HepG2 (cell line): ENCODE results near the gene SMARCD1. TPM values are rescaled to one million over a fixed set of nuclear protein-coding genes. Genes with fewer than 3 reads are reported as not detected.

ENCODE experiments used
- ATF6 ChIP-seq: sonication (generic); formaldehyde crosslinking; conservative IDR thresholded peaks from 2 replicates; pipeline ENCODE4 v1.4.0; 2020; ENCODE audit warnings: missing genetic modification reagents
- ATF7 ChIP-seq, 2 experiments: fragments of 450-650 bp in 1 of 2; sonication (generic) in 1 of 2; formaldehyde crosslinking in 1 of 2; IDR thresholded peaks; 2 replicates each; pipeline versions ENCODE4 v1.4.0 to v1.6.1; 2016 to 2020; ENCODE audit warnings: antibody characterized with exemption in 1 of 2, mild to moderate bottlenecking in 1 of 2, missing genetic modification reagents in 1 of 2
- CCDC6 ChIP-seq: sonication (generic); formaldehyde crosslinking; IDR thresholded peaks from 2 replicates; pipeline ENCODE4 v1.8.1; 2022; ENCODE audit warnings: mild to moderate bottlenecking, missing genetic modification reagents, moderate library complexity
- DNMT3B ChIP-seq: conservative IDR thresholded peaks from 2 replicates; pipeline ENCODE4 v1.6.1; 2016; ENCODE audit warnings: missing biosample characterization, control low read depth
- DR1 ChIP-seq: sonication (generic); formaldehyde crosslinking; IDR thresholded peaks from 2 replicates; pipeline ENCODE4 v1.8.0; 2021; ENCODE audit warnings: mild to moderate bottlenecking, missing genetic modification reagents, inconsistent platforms
- HOXA9 ChIP-seq: sonication (generic); formaldehyde crosslinking; IDR thresholded peaks from 2 replicates; pipeline ENCODE4 v1.8.1; 2022; ENCODE audit warnings: missing genetic modification reagents, mild to moderate bottlenecking, moderate library complexity, borderline replicate concordance
- MAX ChIP-seq: IDR thresholded peaks from 2 replicates; pipeline ENCODE4 v1.6.1; 2012; ENCODE audit warnings: inconsistent platforms
- MLXIP ChIP-seq: sonication (generic); formaldehyde crosslinking; IDR thresholded peaks from 2 replicates; pipeline ENCODE4 v1.9.0; 2021; ENCODE audit warnings: missing genetic modification reagents, borderline replicate concordance
- NFATC3 ChIP-seq: sonication (generic); formaldehyde crosslinking; IDR thresholded peaks from 2 replicates; pipeline ENCODE4 v1.5.1; 2020; ENCODE audit warnings: mild to moderate bottlenecking, missing genetic modification reagents
- NFE2 ChIP-seq: sonication (generic); formaldehyde crosslinking; IDR thresholded peaks from 2 replicates; pipeline ENCODE4 v1.4.0; 2020; ENCODE audit warnings: missing genetic modification reagents
- SMAD1 ChIP-seq: sonication (generic); formaldehyde crosslinking; IDR thresholded peaks from 2 replicates; pipeline ENCODE4 v1.4.0; 2020; ENCODE audit warnings: missing genetic modification reagents, low read depth, mild to moderate bottlenecking, borderline replicate concordance
- U2AF1 ChIP-seq: fragments of 200-400 bp; formaldehyde crosslinking; optimal IDR thresholded peaks from 2 replicates; pipeline ENCODE3; 2017; ENCODE audit warnings: mild to moderate bottlenecking, low read depth, low read length
- ZNF253 ChIP-seq: sonication (generic); formaldehyde crosslinking; IDR thresholded peaks from 2 replicates; pipeline ENCODE4 v1.8.0; 2022; ENCODE audit warnings: mild to moderate bottlenecking, missing genetic modification reagents, borderline replicate concordance
- ZNF256 ChIP-seq: sonication (generic); formaldehyde crosslinking; conservative IDR thresholded peaks from 2 replicates; pipeline ENCODE4 v1.4.0; 2020; ENCODE audit warnings: missing genetic modification reagents
- ZNF274 ChIP-seq: sonication (generic); formaldehyde crosslinking; IDR thresholded peaks from 2 replicates; pipeline ENCODE4 v1.5.1; 2020; ENCODE audit warnings: mild to moderate bottlenecking, missing genetic modification reagents
- ZNF432 ChIP-seq: sonication (generic); formaldehyde crosslinking; IDR thresholded peaks from 2 replicates; pipeline ENCODE4 v1.5.0; 2020; ENCODE audit warnings: missing genetic modification reagents, mild to moderate bottlenecking, borderline replicate concordance
- ZNF703 ChIP-seq: sonication (generic); formaldehyde crosslinking; IDR thresholded peaks from 2 replicates; pipeline ENCODE4 v1.5.1; 2020; ENCODE audit warnings: missing genetic modification reagents, mild to moderate bottlenecking, moderate library complexity, borderline replicate concordance
- polyA plus RNA-seq, 8 experiments: library from polyadenylated mRNA; depleted of rRNA in 3 of 8; stranded (reverse) in 7 of 8; unstranded in 1 of 8; fragments of >200 nt; fragmentation: Illumina TruSeq in 4 of 8; extraction: Trizol in 4 of 8; gene quantifications; 2 replicates each; pipeline versions ENCODE4 v1.2.1 to v1.2.3, GENCODE V29; 2011 to 2016; ENCODE audit warnings: low read depth in 4 of 8, missing spikeins in 1 of 8, mixed read lengths in 1 of 8; ENCODE audit not compliant: insufficient read depth in 1 of 8
- total RNA-seq, 5 experiments: library from RNA; depleted of rRNA; stranded (reverse); fragments of >200 nt; fragmentation: Illumina TruSeq; extraction: Trizol; gene quantifications; 2 replicates each; pipeline ENCODE4 v1.2.3, GENCODE V29; 2016; ENCODE audit warnings: low read depth in 1 of 5
- TF ChIP-seq, protein P1 (sequence below): fragments of 450-650 bp; IDR thresholded peaks from 2 replicates; pipeline ENCODE4 v1.6.1; 2017; ENCODE audit warnings: mild to moderate bottlenecking
- TF ChIP-seq, protein P2 (sequence below): sonication (generic); formaldehyde crosslinking; IDR thresholded peaks from 2 replicates; pipeline ENCODE4 v1.4.0; 2020; ENCODE audit warnings: missing genetic modification reagents, mild to moderate bottlenecking, borderline replicate concordance

Gene SMARCD1
- total and polyA plus RNA-seq, 2 of the 13 experiments (the other 11 are each of a cell fraction or from before 2014, with no cell fraction given): 51.7 to 54.6 TPM

DNA sequence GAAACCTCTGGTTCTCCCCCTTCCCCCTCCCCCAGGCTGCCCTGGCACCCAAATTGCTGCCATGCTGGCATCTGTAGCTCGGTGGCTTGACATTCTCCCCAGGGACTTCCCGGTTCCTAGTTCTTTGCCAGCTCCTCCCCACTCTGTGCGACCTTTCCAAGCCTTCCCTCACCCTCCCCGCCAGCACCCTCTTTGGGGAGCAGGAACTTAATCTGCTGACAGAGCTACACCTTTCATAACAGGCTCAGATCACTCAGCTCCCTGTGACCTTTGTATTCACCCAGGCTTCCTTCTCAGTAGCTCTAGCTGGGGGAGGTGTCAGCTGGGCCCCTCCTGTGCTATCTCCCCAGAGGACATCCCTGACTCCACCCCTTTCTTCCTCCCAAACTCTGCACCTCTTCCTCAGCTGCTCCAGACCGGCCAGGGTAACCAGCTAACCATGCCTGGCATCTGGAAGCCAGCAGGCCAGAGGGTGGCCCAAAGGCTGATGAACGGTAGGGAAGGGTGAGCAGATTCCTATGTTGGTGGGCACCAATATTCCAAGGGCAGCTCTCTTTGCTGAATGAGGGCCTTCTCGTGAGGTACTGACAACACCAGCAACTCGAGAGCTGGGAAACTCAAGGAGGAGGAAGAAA is 25.1 kb downstream of the SMARCD1 start (continued):
- TF ChIP-seq ATF6 (CRISPR knock-in tag): no peak
- no peak for TF ChIP-seq MAX
- no peak for TF ChIP-seq NFE2 (CRISPR knock-in tag)
- TF ChIP-seq, protein P1, sequence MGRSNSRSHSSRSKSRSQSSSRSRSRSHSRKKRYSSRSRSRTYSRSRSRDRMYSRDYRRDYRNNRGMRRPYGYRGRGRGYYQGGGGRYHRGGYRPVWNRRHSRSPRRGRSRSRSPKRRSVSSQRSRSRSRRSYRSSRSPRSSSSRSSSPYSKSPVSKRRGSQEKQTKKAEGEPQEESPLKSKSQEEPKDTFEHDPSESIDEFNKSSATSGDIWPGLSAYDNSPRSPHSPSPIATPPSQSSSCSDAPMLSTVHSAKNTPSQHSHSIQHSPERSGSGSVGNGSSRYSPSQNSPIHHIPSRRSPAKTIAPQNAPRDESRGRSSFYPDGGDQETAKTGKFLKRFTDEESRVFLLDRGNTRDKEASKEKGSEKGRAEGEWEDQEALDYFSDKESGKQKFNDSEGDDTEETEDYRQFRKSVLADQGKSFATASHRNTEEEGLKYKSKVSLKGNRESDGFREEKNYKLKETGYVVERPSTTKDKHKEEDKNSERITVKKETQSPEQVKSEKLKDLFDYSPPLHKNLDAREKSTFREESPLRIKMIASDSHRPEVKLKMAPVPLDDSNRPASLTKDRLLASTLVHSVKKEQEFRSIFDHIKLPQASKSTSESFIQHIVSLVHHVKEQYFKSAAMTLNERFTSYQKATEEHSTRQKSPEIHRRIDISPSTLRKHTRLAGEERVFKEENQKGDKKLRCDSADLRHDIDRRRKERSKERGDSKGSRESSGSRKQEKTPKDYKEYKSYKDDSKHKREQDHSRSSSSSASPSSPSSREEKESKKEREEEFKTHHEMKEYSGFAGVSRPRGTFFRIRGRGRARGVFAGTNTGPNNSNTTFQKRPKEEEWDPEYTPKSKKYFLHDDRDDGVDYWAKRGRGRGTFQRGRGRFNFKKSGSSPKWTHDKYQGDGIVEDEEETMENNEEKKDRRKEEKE: no peak
- TF ChIP-seq CCDC6 (CRISPR knock-in tag): 0 out of 2 replicates have a peak, but pooled peaks have one; percentile 34
- TF ChIP-seq, protein P2, sequence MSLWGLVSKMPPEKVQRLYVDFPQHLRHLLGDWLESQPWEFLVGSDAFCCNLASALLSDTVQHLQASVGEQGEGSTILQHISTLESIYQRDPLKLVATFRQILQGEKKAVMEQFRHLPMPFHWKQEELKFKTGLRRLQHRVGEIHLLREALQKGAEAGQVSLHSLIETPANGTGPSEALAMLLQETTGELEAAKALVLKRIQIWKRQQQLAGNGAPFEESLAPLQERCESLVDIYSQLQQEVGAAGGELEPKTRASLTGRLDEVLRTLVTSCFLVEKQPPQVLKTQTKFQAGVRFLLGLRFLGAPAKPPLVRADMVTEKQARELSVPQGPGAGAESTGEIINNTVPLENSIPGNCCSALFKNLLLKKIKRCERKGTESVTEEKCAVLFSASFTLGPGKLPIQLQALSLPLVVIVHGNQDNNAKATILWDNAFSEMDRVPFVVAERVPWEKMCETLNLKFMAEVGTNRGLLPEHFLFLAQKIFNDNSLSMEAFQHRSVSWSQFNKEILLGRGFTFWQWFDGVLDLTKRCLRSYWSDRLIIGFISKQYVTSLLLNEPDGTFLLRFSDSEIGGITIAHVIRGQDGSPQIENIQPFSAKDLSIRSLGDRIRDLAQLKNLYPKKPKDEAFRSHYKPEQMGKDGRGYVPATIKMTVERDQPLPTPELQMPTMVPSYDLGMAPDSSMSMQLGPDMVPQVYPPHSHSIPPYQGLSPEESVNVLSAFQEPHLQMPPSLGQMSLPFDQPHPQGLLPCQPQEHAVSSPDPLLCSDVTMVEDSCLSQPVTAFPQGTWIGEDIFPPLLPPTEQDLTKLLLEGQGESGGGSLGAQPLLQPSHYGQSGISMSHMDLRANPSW (CRISPR knock-in tag): no peak
- no peak for TF ChIP-seq ATF7 (IDR thresholded peaks at IDR 0.05)
- no peak for TF ChIP-seq ATF7 (CRISPR knock-in tag; IDR thresholded peaks at IDR 0.05)
- no peak for TF ChIP-seq SMAD1
- TF ChIP-seq U2AF1: no peak
- no peak for TF ChIP-seq HOXA9 (CRISPR knock-in tag)
- no peak for TF ChIP-seq ZNF256 (CRISPR knock-in tag)
- no peak for TF ChIP-seq ZNF274 (CRISPR knock-in tag)
- TF ChIP-seq DR1 (CRISPR knock-in tag): no peak
- no peak for TF ChIP-seq DNMT3B (CRISPR knock-in tag)
- no peak for TF ChIP-seq ZNF253 (CRISPR knock-in tag)
- TF ChIP-seq ZNF703 (CRISPR knock-in tag): no peak
- TF ChIP-seq ZNF432 (CRISPR knock-in tag): no peak
- TF ChIP-seq MLXIP (CRISPR knock-in tag): no peak
- no peak for TF ChIP-seq NFATC3 (CRISPR knock-in tag)
